ENCODE data around the gene MYNN.

MYNN gene

GRCh38 chr3:169759256-169759655 lies 13.9 kb upstream of the MYNN start:
- Histone ChIP-seq H3K4me3 (ENCODE audit: low read length) (no peak overlapping the region), H3K9ac (ENCODE audit: low read length) (no peak overlapping the region), H3K9me3 (ENCODE audit: control insufficient read depth, low read depth, low read length) (no peaks in the 10 kb centered on the region), H3K36me3 (ENCODE audit: control insufficient read depth, low read depth, low read length) (no peaks in the 10 kb centered on the region), H3K4me1 (ENCODE audit: control insufficient read depth, low read depth, low read length) (no peaks in the 10 kb centered on the region), H3K27me3 (ENCODE audit: control insufficient read depth, insufficient read depth, low read length) (no peaks in the 10 kb centered on the region), H3K27ac (ENCODE audit: low read length) (no peak overlapping the region)

GRCh38 chr3:169760479-169760878 lies 12.7 kb upstream of the MYNN start:
- Histone ChIP-seq H3K27me3 (ENCODE audit: control insufficient read depth, insufficient read depth, low read length) (no peaks in the 10 kb centered on the region), H3K36me3 (ENCODE audit: control insufficient read depth, low read depth, low read length) (no peaks in the 10 kb centered on the region), H3K4me3 (ENCODE audit: low read length) (no peak overlapping the region), H3K9me3 (ENCODE audit: control insufficient read depth, low read depth, low read length) (no peaks in the 10 kb centered on the region), H3K4me1 (ENCODE audit: control insufficient read depth, low read depth, low read length) (no peaks in the 10 kb centered on the region), H3K27ac (ENCODE audit: low read length) (no peak overlapping the region), H3K9ac (ENCODE audit: low read length) (no peak overlapping the region)

- no peaks in the 10 kb centered on the region for H3K4me1 ChIP-seq (ENCODE audit: control insufficient read depth, low read depth, low read length)
- H3K9me3 ChIP-seq (ENCODE audit: control insufficient read depth, low read depth, low read length), result no peaks in the 10 kb centered on the region
- peak overlapping the region; percentile 69 for H3K9ac ChIP-seq (ENCODE audit: low read length)
- no peaks in the 10 kb centered on the region for H3K27me3 ChIP-seq (ENCODE audit: control insufficient read depth, insufficient read depth, low read length)
- peak overlapping the region; percentile 68 for H3K4me3 ChIP-seq (ENCODE audit: low read length)
- H3K36me3 ChIP-seq (ENCODE audit: control insufficient read depth, low read depth, low read length), result no peaks in the 10 kb centered on the region
- no peak overlapping the region for H3K27ac ChIP-seq (ENCODE audit: low read length)
Measured at GRCh38 chr3:169764312-169764881, 8.8 kb upstream of the MYNN start.

- H3K27ac ChIP-seq (ENCODE audit: low read length), result no peak within 1 kb of the TSS
- peak within 1 kb of the TSS; percentile 68 for H3K4me3 ChIP-seq (ENCODE audit: low read length)
- no peaks in the 10 kb centered on the region for H3K36me3 ChIP-seq (ENCODE audit: control insufficient read depth, low read depth, low read length)
- H3K27me3 ChIP-seq (ENCODE audit: control insufficient read depth, insufficient read depth, low read length), result no peaks in the 10 kb centered on the region
- H3K9ac ChIP-seq (ENCODE audit: low read length), result peak within 1 kb of the TSS; percentile 69
- H3K9me3 ChIP-seq (ENCODE audit: control insufficient read depth, low read depth, low read length), result no peaks in the 10 kb centered on the region
- no peaks in the 10 kb centered on the region for H3K4me1 ChIP-seq (ENCODE audit: control insufficient read depth, low read depth, low read length)
Measured at GRCh38 chr3:169764882-169765612, 8.1 kb upstream of the MYNN start, which contains the start of gene TERC. TSS of gene TERC (minus strand) at chr3:169765060.

GRCh38 chr3:169769287-169770181 lies 3.7 kb upstream of the MYNN start, which contains the start of gene ACTRT3:
TSS of gene ACTRT3 (minus strand) at chr3:169769561. CDS start at chr3:169769520, 41 bp downstream.
- H3K27me3 ChIP-seq (ENCODE audit: control insufficient read depth, insufficient read depth, low read length), result no peaks in the 10 kb centered on the region

GRCh38 chr3:169771497-169772304 lies 1.5 kb upstream of the MYNN start:
- H3K36me3 ChIP-seq (ENCODE audit: control insufficient read depth, low read depth, low read length), result peaks cover 21% of the 10 kb centered on the region
- H3K9me3 ChIP-seq (ENCODE audit: control insufficient read depth, low read depth, low read length), result no peaks in the 10 kb centered on the region
- H3K27me3 ChIP-seq (ENCODE audit: control insufficient read depth, insufficient read depth, low read length), result no peaks in the 10 kb centered on the region
- no peak overlapping the region for H3K27ac ChIP-seq (ENCODE audit: low read length)
- peak overlapping the region; percentile 82 for H3K4me3 ChIP-seq (ENCODE audit: low read length)
- peaks cover 17% of the 10 kb centered on the region for H3K4me1 ChIP-seq (ENCODE audit: control insufficient read depth, low read depth, low read length)
- peak overlapping the region; percentile 95 for H3K9ac ChIP-seq (ENCODE audit: low read length)

More at GRCh38 chr3:169769287-169770181, 3.7 kb upstream of the MYNN start, which contains the start of gene ACTRT3:
- H3K4me1 ChIP-seq (ENCODE audit: control insufficient read depth, low read depth, low read length), result peaks cover 6% of the 10 kb centered on the region
- peaks cover 4% of the 10 kb centered on the region for H3K36me3 ChIP-seq (ENCODE audit: control insufficient read depth, low read depth, low read length)
- no peaks in the 10 kb centered on the region for H3K9me3 ChIP-seq (ENCODE audit: control insufficient read depth, low read depth, low read length)
- H3K9ac ChIP-seq (ENCODE audit: low read length), result peak within 1 kb of the TSS; percentile 50
- peak within 1 kb of the TSS; percentile 89 for H3K4me3 ChIP-seq (ENCODE audit: low read length)
- H3K27ac ChIP-seq (ENCODE audit: low read length), result peak within 1 kb of the TSS; percentile 77

GRCh38 chr3:169772305-169772896 lies 795 bp upstream of the MYNN start:
- peak overlapping the region; percentile 92 for H3K27ac ChIP-seq (ENCODE audit: low read length)
- peak overlapping the region; percentile 82 for H3K4me3 ChIP-seq (ENCODE audit: low read length)
- H3K9ac ChIP-seq (ENCODE audit: low read length), result peak overlapping the region; percentile 95
- H3K9me3 ChIP-seq (ENCODE audit: control insufficient read depth, low read depth, low read length), result no peaks in the 10 kb centered on the region
- H3K36me3 ChIP-seq (ENCODE audit: control insufficient read depth, low read depth, low read length), result peaks cover 22% of the 10 kb centered on the region
- peaks cover 17% of the 10 kb centered on the region for H3K4me1 ChIP-seq (ENCODE audit: control insufficient read depth, low read depth, low read length)
- H3K27me3 ChIP-seq (ENCODE audit: control insufficient read depth, insufficient read depth, low read length), result no peaks in the 10 kb centered on the region

- no peaks in the 10 kb centered on the region for H3K9me3 ChIP-seq (ENCODE audit: control insufficient read depth, low read depth, low read length)
- no peaks in the 10 kb centered on the region for H3K27me3 ChIP-seq (ENCODE audit: control insufficient read depth, insufficient read depth, low read length)
- peak overlapping the region; percentile 82 for H3K4me3 ChIP-seq (ENCODE audit: low read length)
- H3K27ac ChIP-seq (ENCODE audit: low read length), result no peak overlapping the region
- H3K9ac ChIP-seq (ENCODE audit: low read length), result peak overlapping the region; percentile 95
- peaks cover 40% of the 10 kb centered on the region for H3K36me3 ChIP-seq (ENCODE audit: control insufficient read depth, low read depth, low read length)
- peaks cover 17% of the 10 kb centered on the region for H3K4me1 ChIP-seq (ENCODE audit: control insufficient read depth, low read depth, low read length)
Measured at GRCh38 chr3:169774186-169774585, 990 bp downstream of the MYNN start.

GRCh38 chr3:169777822-169778221 lies 4.6 kb downstream of the MYNN start:
- H3K36me3 ChIP-seq (ENCODE audit: control insufficient read depth, low read depth, low read length), result peaks cover 73% of the 10 kb centered on the region

GRCh38 chr3:169780742-169781141 lies 7.5 kb downstream of the MYNN start:
- H3K4me3 ChIP-seq (ENCODE audit: low read length), result no peak overlapping the region
- no peak overlapping the region for H3K9ac ChIP-seq (ENCODE audit: low read length)
- peaks cover 85% of the 10 kb centered on the region for H3K36me3 ChIP-seq (ENCODE audit: control insufficient read depth, low read depth, low read length)
- no peaks in the 10 kb centered on the region for H3K9me3 ChIP-seq (ENCODE audit: control insufficient read depth, low read depth, low read length)
- H3K4me1 ChIP-seq (ENCODE audit: control insufficient read depth, low read depth, low read length), result peaks cover 6% of the 10 kb centered on the region
- H3K27me3 ChIP-seq (ENCODE audit: control insufficient read depth, insufficient read depth, low read length), result no peaks in the 10 kb centered on the region
- H3K27ac ChIP-seq (ENCODE audit: low read length), result no peak overlapping the region

More at GRCh38 chr3:169777822-169778221, 4.6 kb downstream of the MYNN start:
- H3K4me3 ChIP-seq (ENCODE audit: low read length), result no peak overlapping the region
- no peaks in the 10 kb centered on the region for H3K9me3 ChIP-seq (ENCODE audit: control insufficient read depth, low read depth, low read length)
- H3K27ac ChIP-seq (ENCODE audit: low read length), result no peak overlapping the region
- H3K4me1 ChIP-seq (ENCODE audit: control insufficient read depth, low read depth, low read length), result peaks cover 17% of the 10 kb centered on the region
- H3K27me3 ChIP-seq (ENCODE audit: control insufficient read depth, insufficient read depth, low read length), result no peaks in the 10 kb centered on the region
- H3K9ac ChIP-seq (ENCODE audit: low read length), result no peak overlapping the region
